Epithelial cell of proximal tubule (primary cell): ENCODE measurements around the gene MIR17HG. TPM values are rescaled to one million over a fixed set of nuclear protein-coding genes. Genes with fewer than 3 reads are reported as not detected.
"Not testable (repeated sequence)": the region's sequence is repeated elsewhere in the genome, so short reads cannot be mapped to it uniquely, and the experiment has no call there.

Experiments used
- DNase-seq: peaks from one replicate; pipeline ENCODE4 v3.0.0-alpha.2; 2011; ENCODE audit warnings: low read depth
- H3K4me3 ChIP-seq: 2 replicates; pipeline ENCODE4 v1.5.1; 2011; ENCODE audit warnings: low read depth, mild to moderate bottlenecking, low read length
- total RNA-seq: library from RNA; depleted of rRNA; stranded (reverse); fragments of >200 nt; gene quantifications from 2 replicates; pipeline ENCODE4 v1.2.3, GENCODE V29; 2015
- TF ChIP-seq, protein P1 (sequence below): conservative IDR thresholded peaks from 2 replicates; pipeline ENCODE4 v1.5.1; 2012; ENCODE audit warnings: low read depth, mild to moderate bottlenecking, low read length

The MIR17HG gene
- total RNA-seq, 1 donor from 2014 or later, result 5.1 TPM

DNA sequence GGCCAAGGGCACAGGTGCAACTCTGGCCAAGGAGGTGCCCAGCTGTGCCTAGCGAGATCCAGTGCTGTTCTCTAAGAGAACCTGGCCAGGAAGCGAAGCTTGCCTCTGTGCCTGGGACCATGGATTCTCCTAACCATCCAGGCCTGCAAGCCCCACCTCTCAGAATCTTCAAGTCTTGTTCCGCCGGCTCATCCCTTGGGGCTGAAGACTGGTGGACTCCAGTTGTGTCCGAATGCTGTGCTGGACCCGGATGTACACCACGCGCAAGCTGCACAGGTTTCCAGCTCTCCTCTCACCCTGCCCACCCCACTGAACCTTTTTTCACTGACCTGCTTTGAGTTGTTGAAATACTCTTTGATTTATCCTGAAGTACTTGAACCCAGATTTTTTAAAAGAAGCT, 27.5 kb upstream of the MIR17HG start:
- no peak overlapping the region for H3K4me3 ChIP-seq
- TF ChIP-seq, protein P1, sequence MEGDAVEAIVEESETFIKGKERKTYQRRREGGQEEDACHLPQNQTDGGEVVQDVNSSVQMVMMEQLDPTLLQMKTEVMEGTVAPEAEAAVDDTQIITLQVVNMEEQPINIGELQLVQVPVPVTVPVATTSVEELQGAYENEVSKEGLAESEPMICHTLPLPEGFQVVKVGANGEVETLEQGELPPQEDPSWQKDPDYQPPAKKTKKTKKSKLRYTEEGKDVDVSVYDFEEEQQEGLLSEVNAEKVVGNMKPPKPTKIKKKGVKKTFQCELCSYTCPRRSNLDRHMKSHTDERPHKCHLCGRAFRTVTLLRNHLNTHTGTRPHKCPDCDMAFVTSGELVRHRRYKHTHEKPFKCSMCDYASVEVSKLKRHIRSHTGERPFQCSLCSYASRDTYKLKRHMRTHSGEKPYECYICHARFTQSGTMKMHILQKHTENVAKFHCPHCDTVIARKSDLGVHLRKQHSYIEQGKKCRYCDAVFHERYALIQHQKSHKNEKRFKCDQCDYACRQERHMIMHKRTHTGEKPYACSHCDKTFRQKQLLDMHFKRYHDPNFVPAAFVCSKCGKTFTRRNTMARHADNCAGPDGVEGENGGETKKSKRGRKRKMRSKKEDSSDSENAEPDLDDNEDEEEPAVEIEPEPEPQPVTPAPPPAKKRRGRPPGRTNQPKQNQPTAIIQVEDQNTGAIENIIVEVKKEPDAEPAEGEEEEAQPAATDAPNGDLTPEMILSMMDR, result no peak
- DNase-seq, result no peak

DNA sequence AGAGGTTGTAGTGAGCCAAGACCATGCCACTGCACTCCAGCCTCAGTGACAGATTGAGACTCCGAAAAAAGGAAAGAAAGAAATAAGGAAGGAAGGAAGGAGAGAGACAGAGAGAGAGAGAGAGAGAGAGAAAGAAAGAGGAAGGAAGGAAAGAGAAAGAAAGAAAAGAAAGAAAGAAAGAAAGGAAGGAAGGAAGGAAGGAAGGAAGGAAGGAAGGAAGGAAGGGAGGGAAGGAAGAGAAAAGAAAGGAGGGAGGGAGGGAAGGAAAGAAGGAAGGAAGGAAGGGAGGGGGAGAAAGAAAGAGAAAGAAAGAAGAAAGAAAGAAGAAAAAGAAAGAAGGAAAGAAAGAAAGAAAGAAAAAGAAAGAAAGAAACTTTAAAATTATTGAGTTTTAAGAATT, 26.5 kb upstream of the MIR17HG start:
- H3K4me3 ChIP-seq, DNase-seq: not testable (repeated sequence)

DNA sequence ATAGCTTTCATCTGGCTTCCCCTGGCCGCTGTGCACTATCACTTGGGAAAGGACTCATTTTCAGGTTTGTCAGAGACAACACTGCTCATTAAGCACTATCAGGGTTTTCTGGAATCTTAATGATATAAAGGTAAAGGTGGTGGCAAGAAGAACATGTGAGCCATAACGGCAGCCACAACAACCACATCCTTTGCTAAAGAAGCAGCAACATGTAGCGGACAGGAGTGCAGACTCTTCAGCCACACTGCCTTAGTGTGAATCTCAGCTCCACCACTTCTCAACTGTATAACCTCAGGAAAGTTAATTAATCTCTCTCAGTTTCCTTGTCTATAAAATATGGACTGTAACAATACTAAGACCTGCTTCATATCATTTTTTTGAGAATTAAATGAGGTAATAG, 24.1 kb upstream of the MIR17HG start:
- no peak overlapping the region for H3K4me3 ChIP-seq
- no peak for DNase-seq
- TF ChIP-seq, protein P1, result no peak

DNA sequence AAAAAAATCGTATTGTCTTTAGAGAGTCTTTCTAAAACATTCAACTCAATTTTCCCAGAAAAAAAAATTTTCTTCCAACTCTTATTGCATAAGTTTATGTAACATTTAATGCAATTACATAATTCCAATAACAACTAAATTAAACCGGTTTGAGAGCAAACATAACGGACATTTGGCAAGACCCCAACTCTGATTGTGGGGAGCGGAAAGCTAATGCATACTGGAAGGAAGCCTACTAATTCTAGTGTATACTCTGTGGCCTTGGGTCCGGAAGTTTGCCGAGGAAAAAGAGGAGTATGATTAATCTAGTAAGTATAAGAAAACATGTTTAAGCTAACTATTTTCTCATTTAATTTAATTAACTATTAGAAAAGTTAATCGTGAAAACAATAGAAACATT, 21.3 kb upstream of the MIR17HG start:
- TF ChIP-seq, protein P1, result no peak
- no peak for DNase-seq
- no peak overlapping the region for H3K4me3 ChIP-seq

DNA sequence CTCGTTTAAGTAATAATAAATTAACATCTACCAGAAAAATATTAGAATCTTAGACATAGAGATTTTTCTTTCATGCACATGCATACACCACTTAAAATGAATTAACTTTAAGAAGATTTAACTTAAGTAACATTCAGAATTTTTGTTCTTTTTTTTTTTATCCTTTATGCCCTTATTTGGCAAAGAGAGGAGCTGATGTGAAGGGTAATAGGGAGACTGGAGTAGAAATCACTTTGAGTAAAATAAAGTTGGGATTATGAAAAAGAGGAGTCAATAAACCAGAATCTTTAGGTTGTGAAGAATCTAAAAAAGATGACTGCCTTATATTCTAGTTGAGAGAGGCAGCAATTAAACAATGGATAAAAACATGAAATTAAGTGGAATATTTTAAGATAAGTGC, 18.8 kb upstream of the MIR17HG start:
- TF ChIP-seq, protein P1, result no peak
- DNase-seq, result no peak
- H3K4me3 ChIP-seq, result no peak overlapping the region

DNA sequence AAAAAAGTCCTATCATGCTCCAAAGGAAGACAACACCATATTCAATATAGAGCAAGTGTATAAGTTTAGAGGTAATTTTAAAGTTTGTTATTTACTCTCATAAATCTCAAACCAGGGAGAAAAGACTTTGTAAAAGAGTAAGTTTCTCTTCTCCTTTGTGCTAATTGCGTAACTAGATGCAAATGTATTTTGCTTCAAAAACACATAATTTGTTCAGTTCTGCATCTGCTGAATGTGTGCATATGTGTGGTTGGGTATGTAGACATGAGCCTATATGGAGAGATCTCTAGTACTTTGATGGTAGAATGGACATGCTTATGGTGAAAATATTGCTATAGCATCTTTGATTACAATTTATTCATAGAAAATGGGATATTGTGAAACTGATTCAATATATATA, 17.8 kb upstream of the MIR17HG start:
- no peak for DNase-seq
- no peak overlapping the region for H3K4me3 ChIP-seq
- TF ChIP-seq, protein P1, result no peak

DNA sequence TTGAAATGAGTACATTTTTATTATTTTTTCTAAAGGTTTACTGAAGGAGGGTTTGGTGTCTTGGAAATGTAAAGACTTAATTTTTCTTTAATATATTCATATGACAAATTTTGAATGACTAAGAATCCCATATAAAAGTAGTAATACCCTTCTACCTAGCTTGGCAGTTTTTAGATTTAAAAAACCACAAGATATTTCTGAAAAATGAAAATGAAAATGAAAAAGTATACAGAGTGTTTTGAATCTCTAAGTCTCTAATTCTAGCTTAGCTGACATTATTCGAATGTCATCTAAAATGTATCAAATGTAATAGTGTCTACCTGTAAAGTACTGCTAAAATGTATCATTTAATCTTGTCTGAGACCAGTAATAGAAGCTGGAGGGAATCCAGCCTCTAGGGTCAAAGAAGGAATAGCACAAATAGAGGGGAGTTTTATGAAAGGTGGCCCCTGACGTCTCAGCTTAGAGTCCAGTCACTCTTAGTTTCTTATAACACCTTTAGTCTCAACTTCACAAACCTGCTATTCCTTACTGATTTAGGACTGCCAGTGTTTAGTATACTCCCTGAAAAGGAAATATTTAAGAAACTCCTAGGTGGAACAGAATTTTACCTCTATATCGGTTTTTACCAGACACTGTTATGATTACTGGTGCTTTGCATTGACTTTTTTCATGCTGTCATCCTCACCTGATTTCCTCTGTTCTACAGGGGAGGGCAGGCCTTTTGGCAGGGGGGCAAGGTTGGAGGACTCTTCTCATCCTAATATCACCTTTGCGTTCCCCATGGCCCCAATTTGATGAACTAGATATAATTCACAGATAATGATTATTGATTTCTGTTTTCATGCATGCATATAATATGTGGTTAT, 16.2 kb upstream of the MIR17HG start:
- no peak for DNase-seq
- H3K4me3 ChIP-seq, result no peak overlapping the region
- TF ChIP-seq, protein P1, result no peak
